HepG2 (cell line): ENCODE results near the gene BDP1.
"Not testable (repeated sequence)": the region's sequence is repeated elsewhere in the genome, so short reads cannot be mapped to it uniquely, and the experiment has no call there.

ENCODE experiments used
- ATF6 ChIP-seq: sonication (generic); formaldehyde crosslinking; conservative IDR thresholded peaks from 2 replicates; pipeline ENCODE4 v1.4.0; 2020; ENCODE audit warnings: missing genetic modification reagents
- BHLHE40 ChIP-seq: IDR thresholded peaks from 2 replicates; pipeline ENCODE4 v1.6.1; 2011; ENCODE audit warnings: low read length, improper control_type of control experiment
- CREM ChIP-seq, 2 experiments: sonication (generic) in 1 of 2; formaldehyde crosslinking in 1 of 2; IDR thresholded peaks; 2 replicates each; pipeline versions ENCODE4 v1.4.0 to v1.6.1; 2016 to 2020; ENCODE audit warnings: antibody characterized with exemption in 1 of 2, mild to moderate bottlenecking in 1 of 2, missing genetic modification reagents in 1 of 2
- ELK4 ChIP-seq: sonication (generic); formaldehyde crosslinking; IDR thresholded peaks from 2 replicates; pipeline ENCODE4 v1.9.0; 2021; ENCODE audit warnings: missing genetic modification reagents, borderline replicate concordance
- FOSL2 ChIP-seq: sonication (generic); formaldehyde crosslinking; IDR thresholded peaks from 2 replicates; pipeline ENCODE4 v1.4.0; 2020; ENCODE audit warnings: missing genetic modification reagents
- GRHL1 ChIP-seq: sonication (generic); formaldehyde crosslinking; conservative IDR thresholded peaks from 2 replicates; pipeline ENCODE4 v1.8.0; 2022; ENCODE audit warnings: missing genetic modification reagents
- HIVEP1 ChIP-seq: sonication (generic); formaldehyde crosslinking; IDR thresholded peaks from 2 replicates; pipeline ENCODE4 v1.4.0; 2020; ENCODE audit warnings: mild to moderate bottlenecking, missing genetic modification reagents
- POLR2A ChIP-seq, 2 experiments: IDR thresholded peaks; 2 replicates each; pipeline ENCODE4 v1.6.1; 2011; ENCODE audit warnings: low read depth in 2 of 2, low read length in 2 of 2, mild to moderate bottlenecking in 1 of 2, moderate library complexity in 1 of 2; ENCODE audit not compliant: insufficient read depth in 1 of 2
- ZBTB33 ChIP-seq: sonication (generic); formaldehyde crosslinking; IDR thresholded peaks from 2 replicates; pipeline ENCODE4 v1.4.0; 2020; ENCODE audit warnings: missing genetic modification reagents
- ZBTB43 ChIP-seq: sonication (generic); formaldehyde crosslinking; conservative IDR thresholded peaks from 2 replicates; pipeline ENCODE4 v1.4.0; 2020; ENCODE audit warnings: missing genetic modification reagents
- ZNF513 ChIP-seq: sonication (generic); formaldehyde crosslinking; conservative IDR thresholded peaks from 2 replicates; pipeline ENCODE4 v1.5.0; 2020; ENCODE audit warnings: missing genetic modification reagents

GRCh38 chr5:71434825-71435224 lies 20.6 kb upstream of the BDP1 start:
- TF ChIP-seq POLR2A (IDR thresholded peaks at IDR 0.05; ENCODE audit: insufficient read depth in 1 of 2, low read depth in 2 of 2, low read length in 2 of 2); ZBTB43 (CRISPR knock-in tag); ZBTB33 (CRISPR knock-in tag); FOSL2; ELK4 (CRISPR knock-in tag); GRHL1; HIVEP1 (CRISPR knock-in tag); CREM (IDR thresholded peaks at IDR 0.05); CREM (CRISPR knock-in tag; IDR thresholded peaks at IDR 0.05); ATF6; ZNF513; BHLHE40: not testable (repeated sequence)
